Measurements from ENCODE around the gene DAZL. TPM values are rescaled to one million over a fixed set of nuclear protein-coding genes. Genes with fewer than 3 reads are reported as not detected.

DAZL gene, protein sequence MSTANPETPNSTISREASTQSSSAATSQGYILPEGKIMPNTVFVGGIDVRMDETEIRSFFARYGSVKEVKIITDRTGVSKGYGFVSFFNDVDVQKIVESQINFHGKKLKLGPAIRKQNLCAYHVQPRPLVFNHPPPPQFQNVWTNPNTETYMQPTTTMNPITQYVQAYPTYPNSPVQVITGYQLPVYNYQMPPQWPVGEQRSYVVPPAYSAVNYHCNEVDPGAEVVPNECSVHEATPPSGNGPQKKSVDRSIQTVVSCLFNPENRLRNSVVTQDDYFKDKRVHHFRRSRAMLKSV
- not detected in 2 replicates for total RNA-seq

DNA sequence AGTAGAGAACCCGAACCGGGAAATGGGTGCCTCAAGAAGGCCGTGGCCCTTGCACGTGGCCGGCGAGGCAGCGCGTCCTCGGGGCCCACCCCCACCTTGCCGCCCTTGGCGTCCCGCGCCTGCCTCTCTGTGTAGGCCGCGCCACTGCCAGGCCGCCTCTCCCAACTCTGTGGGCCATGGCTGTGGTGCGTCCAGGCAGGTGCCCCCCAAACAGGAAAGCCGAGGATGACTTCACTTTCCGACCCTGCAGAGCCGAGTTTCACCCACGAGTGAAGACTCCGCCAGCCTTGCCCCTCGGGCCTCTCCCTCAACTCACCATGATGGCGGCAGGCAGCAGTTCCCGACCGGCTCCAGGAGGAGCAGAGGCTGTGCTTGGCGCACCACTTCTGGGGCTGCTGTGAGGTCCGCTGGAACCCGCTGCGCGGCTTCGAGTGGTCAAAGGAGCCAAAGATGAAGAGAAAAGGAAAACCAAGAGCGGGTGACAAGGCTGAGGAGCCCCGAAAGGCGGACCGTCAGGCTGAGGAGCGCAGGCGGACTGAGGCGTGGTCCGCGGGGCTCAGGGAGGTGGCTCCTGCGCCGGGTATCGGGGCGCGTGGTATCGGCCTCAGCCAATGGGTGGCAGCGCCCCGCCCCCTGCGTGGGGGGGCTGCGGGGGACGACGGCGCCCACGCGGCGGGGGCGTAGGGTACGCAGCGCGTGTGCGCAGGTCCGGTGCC lies at the start of gene DAZL:
DAZL (minus strand) TSS at position 537 of the 716 bp plus-strand sequence; CDS start at position 319, 218 bp downstream.

Other genes with a start within 250 kb of the DAZL start
- 43.6 and 45.7 TPM in 2 replicates for gene RFTN1, start 91.7 kb downstream of the DAZL start, total RNA-seq

Measured in hair follicular keratinocyte (primary cell).